HG03045 (cell line): ENCODE measurements around the gene CRYGN.

ENCODE experiments used
- ATAC-seq: cut with Tn5 transposase; IDR thresholded peaks from one replicate; pipeline ENCODE4 v1.9.1; 2021; ENCODE audit warnings: mild to moderate bottlenecking, moderate library complexity; ENCODE audit not compliant: unreplicated experiment

The CRYGN gene

GRCh38 chr7:151460474-151460855 is 20.5 kb upstream of the CRYGN start:
- no peak for ATAC-seq

- ATAC-seq: no peak
Measured at GRCh38 chr7:151459726-151460473, 20.0 kb upstream of the CRYGN start.

GRCh38 chr7:151457534-151457933 is 17.6 kb upstream of the CRYGN start:
- no peak for ATAC-seq

- ATAC-seq: no peak
Measured at GRCh38 chr7:151456782-151457181, 16.8 kb upstream of the CRYGN start.

GRCh38 chr7:151456276-151456675 is 16.3 kb upstream of the CRYGN start:
- no peak for ATAC-seq

DNA sequence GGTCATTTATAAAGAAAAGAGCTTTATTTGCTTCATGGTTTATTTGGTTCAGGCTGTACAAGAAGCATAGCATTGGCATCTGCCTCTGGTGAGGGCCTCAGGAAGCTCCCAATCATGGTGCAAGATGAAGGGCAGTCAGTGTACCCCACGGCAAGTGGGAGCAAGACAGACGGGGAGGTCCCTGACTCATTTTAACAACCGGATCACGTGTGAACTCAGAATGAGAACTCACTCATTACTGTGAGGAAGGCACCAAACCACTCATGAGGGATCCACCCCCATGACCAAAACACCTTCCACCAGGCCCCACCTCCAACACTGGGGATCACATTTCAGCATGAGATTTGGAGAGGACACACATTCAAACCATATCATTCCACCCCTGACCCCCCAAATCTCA is 15.7 kb upstream of the CRYGN start:
- no peak for ATAC-seq

DNA sequence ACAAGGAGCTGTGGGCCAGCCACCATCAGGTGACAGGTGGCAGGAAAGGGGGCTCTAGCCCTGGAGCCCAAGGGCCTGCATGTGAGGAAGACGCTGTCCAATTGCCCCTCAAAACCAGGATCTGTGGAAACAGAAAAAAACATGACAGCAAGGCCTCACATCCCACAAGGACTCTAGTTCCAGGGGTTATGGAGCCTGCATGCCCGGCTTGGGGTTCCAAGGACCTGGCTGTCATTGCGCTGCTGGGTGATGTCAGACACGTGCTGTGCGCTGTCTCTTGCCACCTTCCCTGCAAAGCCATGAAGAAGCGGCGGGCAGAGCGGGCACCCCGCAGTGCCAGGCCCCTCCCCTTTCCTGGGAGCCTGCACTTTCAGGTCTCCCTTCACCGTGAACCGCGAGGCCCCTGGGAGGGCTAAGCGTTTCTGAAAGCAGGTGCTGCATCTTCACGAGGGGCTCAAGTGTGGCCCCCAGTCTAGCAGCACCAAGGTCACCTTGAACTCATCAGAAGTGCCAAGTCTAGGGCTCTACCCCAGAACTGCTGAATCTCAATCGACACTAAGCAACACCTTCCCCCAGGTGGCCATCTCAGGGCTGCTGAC is 15.1 kb upstream of the CRYGN start:
- no peak for ATAC-seq

- ATAC-seq: no peak
Measured at GRCh38 chr7:151454305-151454704, 14.4 kb upstream of the CRYGN start.

DNA sequence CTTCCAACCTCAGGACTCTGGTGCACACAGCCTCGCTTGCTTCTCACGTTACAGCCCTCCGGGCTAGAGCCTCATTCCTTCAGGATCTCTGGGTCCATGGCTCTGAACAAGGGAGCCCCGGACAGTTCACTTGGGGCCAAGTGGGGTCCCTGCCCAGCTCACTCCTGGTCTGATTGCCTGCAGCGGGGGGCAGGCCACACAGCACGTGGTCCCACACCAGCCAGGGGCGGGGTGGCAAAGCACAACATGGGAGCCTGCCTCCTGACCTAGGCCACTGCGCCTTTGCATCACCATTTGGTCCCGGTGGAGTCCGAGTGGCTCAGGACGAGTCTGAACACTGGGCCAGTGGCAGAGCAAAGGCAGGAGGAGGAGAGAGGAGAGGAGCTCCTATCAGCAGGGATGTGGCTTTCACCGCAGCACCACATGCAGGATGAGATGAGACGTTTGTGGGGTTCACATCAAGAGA is 13.4 kb upstream of the CRYGN start:
- ATAC-seq: no peak

- ATAC-seq: no peak
Measured at GRCh38 chr7:151452680-151453325, 12.9 kb upstream of the CRYGN start.

DNA sequence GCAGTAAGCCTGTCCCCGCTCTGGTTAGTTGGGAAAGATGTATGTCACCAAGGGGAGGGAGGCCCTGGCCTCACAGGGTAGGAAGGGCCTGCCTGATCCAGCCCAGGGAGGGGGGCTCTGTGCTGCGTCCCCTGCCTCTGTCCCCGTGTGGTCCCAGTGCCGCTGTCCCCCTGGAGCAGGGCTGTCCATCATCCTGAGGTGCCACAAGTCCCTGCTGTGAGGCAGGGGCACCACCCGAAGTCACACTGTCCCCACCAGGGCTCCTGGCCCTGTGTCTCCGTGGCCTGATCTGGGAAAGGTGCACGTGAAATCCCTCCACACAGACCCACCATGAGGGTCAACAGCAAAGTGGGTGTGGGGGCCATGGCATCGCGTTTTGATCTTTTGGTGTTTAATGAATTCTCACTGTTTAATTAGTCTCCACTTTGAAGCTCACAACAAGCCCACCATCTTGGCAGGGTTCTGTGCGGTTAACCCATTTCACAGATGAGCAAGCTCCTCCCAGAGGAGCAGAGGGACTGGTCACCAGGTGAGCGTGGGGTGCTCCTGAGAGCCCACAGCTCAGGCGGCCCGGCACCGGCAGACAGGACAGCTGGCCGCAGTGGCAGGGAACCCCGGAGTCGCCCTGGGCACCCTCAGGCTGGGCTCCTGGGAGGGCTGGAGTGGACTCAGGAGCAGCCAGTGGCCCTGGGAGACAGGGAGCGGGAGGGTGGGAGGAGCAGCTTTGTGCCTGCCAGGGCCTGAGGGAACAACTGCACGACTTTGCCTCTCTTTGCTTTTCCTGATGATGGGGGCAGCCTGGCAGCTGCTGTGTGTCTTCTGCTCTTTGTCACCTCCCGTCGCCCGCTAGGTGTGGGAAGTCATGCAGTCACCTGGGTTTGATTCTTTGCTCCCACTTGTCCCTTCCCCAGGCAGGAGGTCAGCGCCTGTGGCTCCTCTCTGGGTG is 12.0 kb upstream of the CRYGN start:
- no peak for ATAC-seq

DNA sequence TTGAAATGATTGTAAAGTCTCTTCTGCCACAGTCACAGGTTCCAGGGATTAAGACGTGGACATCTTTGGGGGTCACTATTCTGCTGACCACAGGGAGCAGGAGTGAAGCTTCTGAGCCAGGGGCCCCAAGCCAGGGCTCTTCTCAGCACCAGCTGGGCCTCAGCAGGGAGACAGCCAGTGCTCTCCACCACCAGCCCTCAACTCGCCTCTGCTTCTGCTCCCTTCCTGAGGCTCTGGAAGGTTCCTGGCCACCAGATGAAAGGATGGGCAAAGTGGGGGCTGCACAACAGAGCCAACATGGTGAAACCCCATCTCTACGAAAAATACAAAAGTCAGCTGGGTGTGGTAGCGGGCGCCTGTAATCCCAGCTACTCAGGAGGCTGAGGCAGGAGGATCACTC is 11.2 kb upstream of the CRYGN start:
- ATAC-seq: no peak

DNA sequence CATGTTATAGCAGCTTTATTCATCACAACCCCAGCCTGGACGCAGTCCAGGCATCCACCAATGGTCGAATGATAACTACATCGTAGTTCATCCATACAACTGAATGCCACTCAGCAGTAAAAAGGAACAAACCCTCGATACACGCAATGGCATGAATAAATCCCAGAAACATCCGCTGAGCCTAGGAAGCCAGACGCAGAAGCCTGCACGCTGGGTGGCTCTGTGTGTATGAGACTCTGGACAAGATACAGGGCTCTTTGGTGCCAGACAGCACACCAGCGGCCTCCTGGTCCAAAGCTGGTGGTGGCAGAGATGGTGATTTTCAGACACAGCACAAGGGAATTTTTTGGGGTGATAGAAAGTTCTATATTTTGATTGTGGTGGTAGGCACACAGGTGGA is 10.0 kb upstream of the CRYGN start:
- ATAC-seq: no peak

DNA sequence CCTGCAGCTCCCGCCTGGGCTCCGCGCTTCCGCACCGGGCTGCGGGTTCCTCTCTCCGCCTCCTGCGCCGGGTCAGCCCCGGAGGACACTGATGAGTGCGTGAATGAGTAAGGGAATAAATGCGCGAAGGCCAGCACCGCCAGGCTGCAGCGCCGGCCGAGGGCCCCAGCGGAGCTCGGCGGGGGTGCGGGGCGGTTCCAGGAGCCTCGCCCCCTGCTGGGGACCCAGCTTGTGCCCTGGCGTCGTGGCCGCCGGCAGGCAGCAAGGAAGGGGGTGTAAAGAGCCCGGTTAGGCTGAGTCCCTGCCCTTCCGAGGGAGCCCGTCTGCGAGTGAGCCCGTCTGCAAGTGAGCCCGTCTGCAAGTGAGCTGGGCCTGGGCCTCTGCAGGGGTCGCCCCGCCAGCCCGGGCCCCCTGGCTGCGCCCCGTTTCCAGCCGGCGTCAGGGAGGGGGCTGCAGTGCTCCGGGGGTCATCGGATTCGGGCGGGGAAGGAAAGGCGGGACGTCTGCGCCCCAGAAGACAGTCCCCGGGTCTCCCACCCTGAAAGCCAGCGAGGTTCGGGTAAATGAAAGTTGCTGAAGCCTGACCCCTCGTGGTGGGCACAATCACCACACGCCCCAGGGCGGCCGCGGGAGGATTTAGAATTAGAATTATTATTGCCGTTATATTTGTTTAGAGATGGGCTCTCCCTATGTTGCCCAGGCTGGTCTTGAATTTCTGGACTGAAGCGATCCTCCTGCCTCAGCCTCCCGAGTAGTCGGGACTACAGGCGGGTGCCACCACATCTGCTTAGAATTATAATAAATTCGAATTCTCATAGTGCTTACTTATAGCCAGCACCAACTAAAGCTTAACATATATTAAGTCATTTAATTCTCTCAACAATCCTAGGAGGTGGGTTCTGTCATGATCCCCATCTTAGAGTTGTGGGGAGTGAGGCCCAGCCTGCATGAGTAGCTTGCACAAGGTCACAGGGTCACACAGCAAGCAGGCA is 8.6 kb upstream of the CRYGN start:
- ATAC-seq: no peak

- ATAC-seq: no peak
Measured at GRCh38 chr7:151447901-151448260, 7.9 kb upstream of the CRYGN start.

- ATAC-seq: no peak
Measured at GRCh38 chr7:151447312-151447711, 7.4 kb upstream of the CRYGN start.

DNA sequence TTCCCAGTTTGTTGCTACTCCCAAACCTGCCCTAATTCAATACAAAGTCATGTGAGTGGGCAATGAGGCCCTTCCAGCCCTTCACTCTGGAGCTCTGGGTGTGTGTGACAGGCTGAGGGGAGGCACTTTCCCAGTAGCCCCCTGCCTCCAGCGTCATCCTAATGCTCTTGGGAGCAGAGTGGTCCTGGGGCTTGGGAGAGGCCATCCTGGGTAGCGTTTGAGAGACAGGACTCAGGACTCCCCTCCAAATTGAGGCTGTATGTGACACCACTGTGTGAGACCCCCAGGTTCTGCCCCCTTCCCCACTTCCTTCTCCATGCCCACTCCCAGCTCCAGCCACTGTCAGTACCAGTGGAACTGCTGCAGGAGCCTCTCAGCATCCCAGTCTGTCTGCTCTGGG is 6.5 kb upstream of the CRYGN start:
- ATAC-seq: no peak

GRCh38 chr7:151444632-151445031 is 4.7 kb upstream of the CRYGN start:
- no peak for ATAC-seq

GRCh38 chr7:151442776-151443496 is 3.0 kb upstream of the CRYGN start:
- no peak for ATAC-seq
